ENCODE results near the gene AHR.

DNA sequence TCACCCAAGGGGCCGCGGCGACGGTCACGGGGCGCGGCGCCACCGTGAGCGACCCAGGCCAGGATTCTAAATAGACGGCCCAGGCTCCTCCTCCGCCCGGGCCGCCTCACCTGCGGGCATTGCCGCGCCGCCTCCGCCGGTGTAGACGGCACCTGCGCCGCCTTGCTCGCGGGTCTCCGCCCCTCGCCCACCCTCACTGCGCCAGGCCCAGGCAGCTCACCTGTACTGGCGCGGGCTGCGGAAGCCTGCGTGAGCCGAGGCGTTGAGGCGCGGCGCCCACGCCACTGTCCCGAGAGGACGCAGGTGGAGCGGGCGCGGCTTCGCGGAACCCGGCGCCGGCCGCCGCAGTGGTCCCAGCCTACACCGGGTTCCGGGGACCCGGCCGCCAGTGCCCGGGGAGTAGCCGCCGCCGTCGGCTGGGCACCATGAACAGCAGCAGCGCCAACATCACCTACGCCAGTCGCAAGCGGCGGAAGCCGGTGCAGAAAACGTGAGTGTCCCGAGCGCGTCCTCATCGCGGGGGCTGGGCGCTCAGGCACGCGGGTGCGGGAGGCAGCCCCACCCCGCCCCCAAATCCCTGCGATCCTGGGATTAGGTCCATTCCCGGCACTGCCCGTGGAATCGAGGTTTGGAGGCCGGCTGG, 509 bp downstream of the AHR start:
- TF ChIP-seq POLR2A (IDR thresholded peaks at IDR 0.05; ENCODE audit: low read depth, low read length), result no peak
- TF ChIP-seq, protein P1, sequence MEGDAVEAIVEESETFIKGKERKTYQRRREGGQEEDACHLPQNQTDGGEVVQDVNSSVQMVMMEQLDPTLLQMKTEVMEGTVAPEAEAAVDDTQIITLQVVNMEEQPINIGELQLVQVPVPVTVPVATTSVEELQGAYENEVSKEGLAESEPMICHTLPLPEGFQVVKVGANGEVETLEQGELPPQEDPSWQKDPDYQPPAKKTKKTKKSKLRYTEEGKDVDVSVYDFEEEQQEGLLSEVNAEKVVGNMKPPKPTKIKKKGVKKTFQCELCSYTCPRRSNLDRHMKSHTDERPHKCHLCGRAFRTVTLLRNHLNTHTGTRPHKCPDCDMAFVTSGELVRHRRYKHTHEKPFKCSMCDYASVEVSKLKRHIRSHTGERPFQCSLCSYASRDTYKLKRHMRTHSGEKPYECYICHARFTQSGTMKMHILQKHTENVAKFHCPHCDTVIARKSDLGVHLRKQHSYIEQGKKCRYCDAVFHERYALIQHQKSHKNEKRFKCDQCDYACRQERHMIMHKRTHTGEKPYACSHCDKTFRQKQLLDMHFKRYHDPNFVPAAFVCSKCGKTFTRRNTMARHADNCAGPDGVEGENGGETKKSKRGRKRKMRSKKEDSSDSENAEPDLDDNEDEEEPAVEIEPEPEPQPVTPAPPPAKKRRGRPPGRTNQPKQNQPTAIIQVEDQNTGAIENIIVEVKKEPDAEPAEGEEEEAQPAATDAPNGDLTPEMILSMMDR (IDR thresholded peaks at IDR 0.05; ENCODE audit: extremely low read depth in 1 of 2, insufficient read depth in 1 of 2, low read depth in 1 of 2, low read length in 2 of 2), result no peak
- TF ChIP-seq, protein P2, sequence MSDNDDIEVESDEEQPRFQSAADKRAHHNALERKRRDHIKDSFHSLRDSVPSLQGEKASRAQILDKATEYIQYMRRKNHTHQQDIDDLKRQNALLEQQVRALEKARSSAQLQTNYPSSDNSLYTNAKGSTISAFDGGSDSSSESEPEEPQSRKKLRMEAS (IDR thresholded peaks at IDR 0.05; ENCODE audit: insufficient read depth, insufficient read length), result no peak
- no peak for TF ChIP-seq MYC (IDR thresholded peaks at IDR 0.05; ENCODE audit: low read depth, low read length)
- peak; percentile 9 for TF ChIP-seq POLR2AphosphoS5 (IDR thresholded peaks at IDR 0.05; ENCODE audit: insufficient read depth, low read depth, low read length)
- TF ChIP-seq EZH2 (IDR thresholded peaks at IDR 0.05; ENCODE audit: borderline replicate concordance, low read depth, low read length, severe bottlenecking), result no peak

Data from endothelial cell of umbilical vein (primary cell).